ENCODE data around the gene COG2. TPM values are rescaled to one million over a fixed set of nuclear protein-coding genes. Genes with fewer than 3 reads are reported as not detected.

The COG2 gene
- total and polyA plus RNA-seq, 2 of the 13 experiments (the other 11 are each of a cell fraction or from before 2014, with no cell fraction given): 16.8 to 36.3 TPM

- TF ChIP-seq CERS6 (CRISPR knock-in tag; IDR thresholded peaks at IDR 0.05): no peak
- no peak for TF ChIP-seq MTF1 (CRISPR knock-in tag; IDR thresholded peaks at IDR 0.05)
- TF ChIP-seq STAT5B (CRISPR knock-in tag; IDR thresholded peaks at IDR 0.05): no peak
- TF ChIP-seq RARA (CRISPR knock-in tag; IDR thresholded peaks at IDR 0.05): peak; percentile 71
- no peak for TF ChIP-seq MXI1 (IDR thresholded peaks at IDR 0.05; ENCODE audit: borderline replicate concordance, low read depth, low read length)
- no peak for TF ChIP-seq DMAP1 (CRISPR knock-in tag; IDR thresholded peaks at IDR 0.05)
- TF ChIP-seq TFAP4 (IDR thresholded peaks at IDR 0.05; ENCODE audit: borderline replicate concordance, low read depth): peak; percentile 74; the same call in 1 of the 2 replicates
- TF ChIP-seq FOXP1 (IDR thresholded peaks at IDR 0.05): no peak
- 0 out of 2 replicates have a peak, but pooled peaks have one; percentile 25 for TF ChIP-seq FOXP1 (CRISPR knock-in tag; IDR thresholded peaks at IDR 0.05)
- TF ChIP-seq FOXO1 (CRISPR knock-in tag; IDR thresholded peaks at IDR 0.05): 0 out of 2 replicates have a peak, but pooled peaks have one; percentile 38
- no peak for TF ChIP-seq RXRA (CRISPR knock-in tag; IDR thresholded peaks at IDR 0.05)
- TF ChIP-seq HMG20A (CRISPR knock-in tag; IDR thresholded peaks at IDR 0.05; ENCODE audit: borderline replicate concordance): peak; percentile 49; the same call in 1 of the 2 replicates
- TF ChIP-seq HMGXB3 (CRISPR knock-in tag; IDR thresholded peaks at IDR 0.05; ENCODE audit: borderline replicate concordance): 0 out of 2 replicates have a peak, but pooled peaks have one; percentile 39
- TF ChIP-seq ZBTB2 (CRISPR knock-in tag; IDR thresholded peaks at IDR 0.05; ENCODE audit: low read depth): no peak
- TF ChIP-seq NFE2L1 (CRISPR knock-in tag; IDR thresholded peaks at IDR 0.05; ENCODE audit: borderline replicate concordance): no peak
- no peak for TF ChIP-seq ZNF256 (CRISPR knock-in tag; conservative IDR thresholded peaks at IDR 0.05)
- no peak for TF ChIP-seq SRSF9 (IDR thresholded peaks at IDR 0.05; ENCODE audit: borderline replicate concordance, insufficient read depth, low read depth, low read length, poor library complexity, severe bottlenecking)
- TF ChIP-seq ZNF776 (CRISPR knock-in tag; IDR thresholded peaks at IDR 0.05): no peak
- TF ChIP-seq PRMT3 (CRISPR knock-in tag; IDR thresholded peaks at IDR 0.05; ENCODE audit: borderline replicate concordance, low read depth): no peak
- no peak for TF ChIP-seq ZFP90 (CRISPR knock-in tag; IDR thresholded peaks at IDR 0.05; ENCODE audit: borderline replicate concordance)
- TF ChIP-seq ZSCAN25 (CRISPR knock-in tag; IDR thresholded peaks at IDR 0.05): peak; percentile 73; the same call in 1 of the 2 replicates
- no peak for TF ChIP-seq MTERF4 (CRISPR knock-in tag; IDR thresholded peaks at IDR 0.05)
- no peak for TF ChIP-seq FOXA1 (IDR thresholded peaks at IDR 0.05)
- peak; percentile 75 for TF ChIP-seq FOXA1 (CRISPR knock-in tag; IDR thresholded peaks at IDR 0.05)
- no peak for TF ChIP-seq ZNF766 (CRISPR knock-in tag; IDR thresholded peaks at IDR 0.05; ENCODE audit: borderline replicate concordance)
Observed at GRCh38 chr1:230730977-230731376, 88.7 kb downstream of the COG2 start (continued).
